Fibroblast of skin of left quadriceps (primary cell): ENCODE measurements around the gene NFIA.

Experiments
- DNase-seq, 2 experiments: peaks; one replicate each; pipeline ENCODE4 v3.0.0-alpha.2; 2013; ENCODE audit warnings: low read depth in 2 of 2

NFIA gene

DNA sequence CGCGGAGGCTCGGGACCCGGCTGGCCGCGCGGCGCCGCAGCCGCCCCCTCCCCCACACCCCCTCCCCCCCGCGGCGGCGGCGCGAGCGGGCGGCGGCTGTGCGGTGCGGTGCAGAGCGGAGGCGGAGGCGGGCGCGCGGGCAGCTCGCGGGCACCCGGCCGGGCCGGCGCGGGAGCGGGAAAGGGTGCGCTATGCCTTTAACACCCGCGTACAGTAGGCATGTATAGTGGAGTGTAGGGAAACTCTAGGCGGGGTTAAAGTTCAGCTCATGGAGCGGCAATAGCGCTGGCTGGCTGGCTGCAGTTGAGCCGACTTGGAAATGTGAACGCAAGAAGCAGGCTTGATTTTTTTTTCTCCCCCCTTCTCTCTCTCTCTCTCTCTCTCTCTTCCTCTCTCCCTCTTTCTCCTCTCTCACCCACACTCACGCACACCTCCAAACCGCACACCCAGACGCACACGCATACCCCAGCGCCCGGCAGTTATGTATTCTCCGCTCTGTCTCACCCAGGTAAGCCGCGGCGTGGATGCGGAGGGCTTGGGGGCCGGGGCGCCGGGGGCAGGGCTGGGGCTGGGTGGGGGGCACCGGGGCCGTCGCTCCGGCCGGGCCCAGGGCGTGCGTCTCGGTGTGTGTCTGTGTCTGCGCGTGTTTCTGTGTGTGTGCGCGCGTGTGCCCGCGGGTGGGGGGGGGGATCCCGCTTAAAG lies at the start of gene NFIA:
Gene NFIA (plus strand): TSS at position 251 of the 702 bp plus-strand sequence.
- DNase-seq = no peak

- no peak for DNase-seq
These were observed 46.5 kb upstream of the NFIA start for GRCh38 chr1:61035880-61036279.

GRCh38 chr1:61042466-61043009 lies 39.8 kb upstream of the NFIA start:
- no peak for DNase-seq

DNA sequence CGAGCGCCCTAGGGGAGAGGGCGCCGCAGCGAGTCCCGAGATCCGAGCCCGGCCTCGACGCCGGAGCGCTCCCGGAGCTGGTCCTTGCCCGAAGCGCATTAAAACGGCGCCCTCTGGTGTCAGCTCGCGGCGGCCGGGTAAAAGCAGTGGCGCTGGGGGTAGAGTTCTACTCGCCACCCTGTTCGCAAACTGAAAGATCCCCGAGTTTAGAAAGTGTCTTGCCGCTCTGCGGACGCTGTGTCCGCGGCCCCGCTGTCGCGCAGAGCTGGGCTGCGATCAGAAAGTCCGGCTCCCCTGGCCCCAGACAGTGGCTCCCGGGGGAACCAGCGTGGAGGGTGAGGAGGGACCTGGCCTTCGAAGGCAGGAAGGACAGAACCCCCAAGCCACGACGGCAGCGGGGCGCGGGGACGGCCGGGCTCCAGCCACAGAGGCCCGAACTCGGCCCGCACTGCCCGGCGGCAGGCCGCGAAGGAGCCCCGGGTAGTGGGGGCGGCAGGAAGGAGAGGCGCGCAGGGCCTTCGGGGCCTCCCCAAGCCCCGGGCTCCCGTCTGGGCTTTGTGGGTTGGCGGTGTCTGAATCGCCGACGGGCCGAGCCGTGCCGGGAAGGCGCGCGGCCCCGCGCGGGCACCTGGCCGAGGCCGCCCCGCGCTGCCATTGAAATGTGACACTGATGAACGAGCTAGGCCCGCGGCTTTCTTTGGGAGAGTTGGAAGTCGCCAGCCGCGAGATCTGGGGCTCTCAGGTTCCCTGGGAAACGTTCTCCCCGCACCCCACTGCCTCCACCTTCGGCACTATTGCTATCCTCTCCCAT lies 39.1 kb upstream of the NFIA start:
- peak; percentile 33 to 45 for DNase-seq

DNA sequence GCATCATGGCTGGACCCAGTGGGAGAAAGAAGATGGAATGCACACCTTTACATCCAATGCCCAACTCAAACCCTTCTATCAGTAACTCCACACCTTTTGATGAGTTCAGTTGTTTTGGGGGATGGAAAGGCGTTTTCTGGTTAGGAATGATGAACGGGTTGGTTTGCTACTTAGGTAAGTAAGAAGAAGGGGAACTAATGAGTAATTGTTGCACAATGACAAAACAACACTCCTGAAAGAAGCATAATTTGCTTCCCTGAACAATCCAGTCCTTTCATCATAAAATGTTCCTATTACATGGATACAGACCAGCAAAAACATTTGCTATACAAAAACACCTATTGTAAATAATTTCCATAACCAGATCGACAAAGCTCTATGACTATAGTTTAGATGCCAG lies 35.9 kb upstream of the NFIA start:
- DNase-seq = no peak

DNA sequence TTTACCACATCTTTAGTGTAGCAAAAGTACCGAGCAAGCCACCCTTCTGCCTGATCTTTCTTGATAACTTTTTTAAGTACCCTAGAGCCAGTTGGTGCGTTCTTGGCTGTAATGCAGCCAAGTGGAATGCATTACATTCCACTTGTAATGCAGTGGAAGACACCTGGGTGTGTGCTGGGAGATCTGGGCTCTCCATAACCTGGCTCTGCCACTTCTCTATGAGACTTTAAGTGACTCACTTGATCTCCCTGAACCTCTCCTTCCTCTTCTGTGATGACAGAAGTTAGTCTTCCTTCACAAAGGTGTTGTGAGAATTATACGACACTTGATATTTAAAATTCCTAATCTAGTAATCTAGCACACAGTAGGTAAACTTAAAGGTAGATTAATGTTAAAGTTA lies 35.3 kb upstream of the NFIA start:
- no peak for DNase-seq

GRCh38 chr1:61049850-61050540 lies 32.4 kb upstream of the NFIA start:
- DNase-seq = peak; percentile 60 to 64

- DNase-seq = no peak
These were observed 31.6 kb upstream of the NFIA start for GRCh38 chr1:61050541-61051442.

GRCh38 chr1:61051443-61051718 lies 31.0 kb upstream of the NFIA start:
- no peak for DNase-seq

DNA sequence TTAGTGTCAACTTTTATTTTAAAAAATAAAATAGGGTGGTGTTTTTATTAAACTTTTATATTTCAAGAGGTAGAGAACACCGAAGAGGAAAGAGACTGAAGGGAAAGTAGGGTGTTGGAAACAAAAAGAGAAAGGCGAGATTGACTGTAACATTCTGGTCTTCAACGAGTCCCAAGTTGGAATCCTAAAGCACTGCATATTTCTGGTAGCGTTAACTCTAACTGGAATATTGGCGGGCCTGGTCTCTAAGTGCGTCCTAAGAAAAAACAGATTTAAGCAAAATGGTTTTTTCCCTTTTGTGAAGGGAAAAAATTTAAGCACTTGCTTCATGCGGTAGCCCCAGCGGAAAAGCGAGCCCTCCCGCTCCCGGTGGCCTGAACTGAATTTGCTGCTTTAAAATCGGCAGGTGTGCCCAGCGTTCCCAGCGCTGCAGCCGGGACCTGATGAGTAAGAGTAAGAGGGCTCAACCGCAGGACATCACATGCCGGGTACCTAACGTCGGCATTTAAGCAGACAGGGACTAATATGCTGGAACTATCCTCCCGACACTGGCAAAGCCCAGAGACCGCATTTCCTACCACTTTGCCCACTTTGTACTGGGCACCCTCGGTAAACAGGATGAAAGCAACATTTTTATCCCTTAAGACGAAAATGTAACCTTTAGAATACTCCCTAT lies 30.5 kb upstream of the NFIA start:
- no peak for DNase-seq

- no peak for DNase-seq
These were observed 29.8 kb upstream of the NFIA start for GRCh38 chr1:61052395-61053225.

DNA sequence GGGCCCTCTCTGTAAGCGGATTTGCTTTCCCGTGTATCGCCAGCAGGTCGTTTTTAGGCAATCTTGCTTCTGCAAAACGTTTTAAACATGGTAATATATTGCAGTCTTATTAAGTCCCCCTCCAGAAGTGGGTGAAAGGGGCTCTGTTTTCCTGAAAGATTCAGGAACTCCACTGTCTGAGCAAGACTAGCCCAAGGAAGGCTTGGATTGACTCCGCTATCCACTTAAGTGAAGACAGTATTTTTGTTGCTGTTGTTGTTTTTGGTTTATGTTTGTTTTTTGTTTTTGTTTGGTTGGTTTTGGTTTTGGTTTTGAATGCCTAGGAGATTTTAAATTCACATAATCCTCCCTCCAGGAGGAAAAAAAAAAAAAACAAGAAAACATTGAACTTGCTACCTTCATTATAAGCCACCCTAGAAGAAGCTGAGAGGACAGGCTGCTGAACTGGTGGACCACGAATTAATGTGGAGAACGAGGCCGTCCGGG lies 29.1 kb upstream of the NFIA start:
- no peak for DNase-seq

- DNase-seq = no peak
These were observed 28.4 kb upstream of the NFIA start for GRCh38 chr1:61053712-61054600.

- DNase-seq = no peak
These were observed 27.8 kb upstream of the NFIA start for GRCh38 chr1:61054601-61054993.

DNA sequence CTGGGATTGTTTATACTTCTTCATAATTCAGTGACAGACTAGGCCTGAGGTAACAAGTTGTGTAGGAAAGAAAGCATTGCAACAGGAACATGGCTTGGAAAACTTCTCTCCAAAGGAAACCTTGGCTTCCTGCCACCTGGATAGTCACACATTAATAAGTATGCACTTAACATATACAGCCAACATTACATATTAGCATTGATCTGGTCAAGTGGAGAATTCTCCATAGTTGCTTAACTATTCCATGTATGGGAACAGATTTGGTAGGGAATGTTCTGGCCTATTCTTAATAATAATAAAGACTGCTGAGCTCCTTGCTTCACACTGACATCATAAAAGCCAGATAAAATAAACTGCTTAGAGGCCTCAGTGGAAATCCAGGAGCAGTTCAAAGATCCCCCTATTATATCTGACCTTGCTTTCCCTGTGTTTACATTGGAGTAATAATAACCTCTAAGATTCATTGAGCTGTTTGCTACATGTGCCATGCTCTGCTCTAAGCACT lies 27.2 kb upstream of the NFIA start:
- DNase-seq = no peak

- DNase-seq = no peak
These were observed 26.2 kb upstream of the NFIA start for GRCh38 chr1:61056196-61056572.

DNA sequence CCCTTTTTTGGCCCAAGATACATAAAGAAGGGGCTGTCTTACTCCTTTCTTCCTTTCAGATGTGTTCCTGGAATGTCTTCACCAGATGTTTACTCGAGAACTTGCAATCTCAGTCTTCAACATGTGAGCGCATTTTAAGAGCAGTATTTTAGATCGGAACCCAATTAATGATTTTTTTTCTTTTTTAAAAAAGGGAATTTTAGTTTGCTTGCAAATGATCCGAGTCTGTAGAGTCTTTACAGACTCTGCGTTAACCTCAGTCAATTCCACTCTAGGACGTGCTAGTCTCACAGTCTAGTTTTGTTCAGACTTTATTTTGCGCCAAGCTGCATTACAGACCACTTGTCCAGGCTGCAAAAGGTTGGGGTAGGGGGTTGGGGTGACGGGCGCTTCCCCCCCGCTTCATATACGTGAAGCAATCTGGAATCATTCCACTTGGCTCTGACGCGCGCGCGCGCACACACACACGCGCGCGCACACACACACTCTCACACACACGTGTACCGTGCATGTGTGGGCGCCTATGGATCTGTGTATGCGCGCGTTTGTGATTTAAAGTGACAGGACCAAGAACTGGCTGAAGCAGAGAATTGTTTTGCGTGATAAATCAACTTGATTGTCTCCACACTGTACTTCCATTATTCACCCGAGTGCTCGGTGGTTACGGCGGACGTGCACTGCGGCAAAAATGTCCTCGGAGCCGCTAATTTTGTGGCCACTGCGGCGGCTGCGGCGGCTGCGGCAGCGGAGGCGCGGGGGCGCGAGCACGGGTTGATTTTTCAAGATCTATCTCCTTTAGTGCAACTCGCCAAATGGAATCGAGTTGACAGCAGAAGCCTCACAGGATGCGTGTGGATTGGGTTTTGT lies 25.6 kb upstream of the NFIA start:
- DNase-seq = no peak
